NCI-H2196 treated with DMSO at 0.1 percent for 48 hours (cell line): ENCODE data around the gene ANAPC1.
"Not testable (repeated sequence)": the region's sequence is repeated elsewhere in the genome, so short reads cannot be mapped to it uniquely, and the experiment has no call there.

Experiments used
- DNase-seq: peaks from one replicate; lab custom pipeline; 2025; ENCODE audit not compliant: unreplicated experiment; lab: John Stamatoyannopoulos, UW

ANAPC1 gene, protein sequence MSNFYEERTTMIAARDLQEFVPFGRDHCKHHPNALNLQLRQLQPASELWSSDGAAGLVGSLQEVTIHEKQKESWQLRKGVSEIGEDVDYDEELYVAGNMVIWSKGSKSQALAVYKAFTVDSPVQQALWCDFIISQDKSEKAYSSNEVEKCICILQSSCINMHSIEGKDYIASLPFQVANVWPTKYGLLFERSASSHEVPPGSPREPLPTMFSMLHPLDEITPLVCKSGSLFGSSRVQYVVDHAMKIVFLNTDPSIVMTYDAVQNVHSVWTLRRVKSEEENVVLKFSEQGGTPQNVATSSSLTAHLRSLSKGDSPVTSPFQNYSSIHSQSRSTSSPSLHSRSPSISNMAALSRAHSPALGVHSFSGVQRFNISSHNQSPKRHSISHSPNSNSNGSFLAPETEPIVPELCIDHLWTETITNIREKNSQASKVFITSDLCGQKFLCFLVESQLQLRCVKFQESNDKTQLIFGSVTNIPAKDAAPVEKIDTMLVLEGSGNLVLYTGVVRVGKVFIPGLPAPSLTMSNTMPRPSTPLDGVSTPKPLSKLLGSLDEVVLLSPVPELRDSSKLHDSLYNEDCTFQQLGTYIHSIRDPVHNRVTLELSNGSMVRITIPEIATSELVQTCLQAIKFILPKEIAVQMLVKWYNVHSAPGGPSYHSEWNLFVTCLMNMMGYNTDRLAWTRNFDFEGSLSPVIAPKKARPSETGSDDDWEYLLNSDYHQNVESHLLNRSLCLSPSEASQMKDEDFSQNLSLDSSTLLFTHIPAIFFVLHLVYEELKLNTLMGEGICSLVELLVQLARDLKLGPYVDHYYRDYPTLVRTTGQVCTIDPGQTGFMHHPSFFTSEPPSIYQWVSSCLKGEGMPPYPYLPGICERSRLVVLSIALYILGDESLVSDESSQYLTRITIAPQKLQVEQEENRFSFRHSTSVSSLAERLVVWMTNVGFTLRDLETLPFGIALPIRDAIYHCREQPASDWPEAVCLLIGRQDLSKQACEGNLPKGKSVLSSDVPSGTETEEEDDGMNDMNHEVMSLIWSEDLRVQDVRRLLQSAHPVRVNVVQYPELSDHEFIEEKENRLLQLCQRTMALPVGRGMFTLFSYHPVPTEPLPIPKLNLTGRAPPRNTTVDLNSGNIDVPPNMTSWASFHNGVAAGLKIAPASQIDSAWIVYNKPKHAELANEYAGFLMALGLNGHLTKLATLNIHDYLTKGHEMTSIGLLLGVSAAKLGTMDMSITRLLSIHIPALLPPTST (N-terminal part only)

GRCh38 chr2:111883661-111884591 is at the start of gene ANAPC1:
ANAPC1 (minus strand) TSS chr2:111884193; CDS start chr2:111880825, 3,368 bp downstream.
- peak; percentile 70 for DNase-seq

- DNase-seq: no peak
Observed at GRCh38 chr2:111932841-111933291, 48.9 kb upstream of the ANAPC1 start.

- DNase-seq: no peak
Observed at GRCh38 chr2:111930875-111931274, 46.9 kb upstream of the ANAPC1 start.

DNA sequence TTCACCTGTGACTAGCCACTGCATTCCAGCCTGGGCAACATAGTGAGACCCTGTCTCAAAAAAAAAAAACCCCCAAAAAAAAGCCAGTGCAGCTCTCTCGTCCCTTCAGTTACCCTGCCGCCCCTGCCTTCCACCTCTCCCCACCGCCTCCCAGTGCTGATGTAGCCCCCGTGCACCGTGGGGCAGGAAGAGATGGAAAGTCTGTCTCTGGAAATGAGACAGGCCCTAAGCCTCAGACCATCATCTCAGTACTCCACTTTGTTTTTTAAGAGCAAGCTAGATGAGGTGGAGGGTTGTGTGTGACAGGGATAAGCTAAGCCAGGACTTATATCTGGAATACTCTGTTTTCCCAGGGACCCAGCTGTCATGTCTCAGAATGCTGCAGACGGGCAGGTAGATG is 46.4 kb upstream of the ANAPC1 start:
- no peak for DNase-seq

- DNase-seq: no peak
Observed at GRCh38 chr2:111927723-111928122, 43.7 kb upstream of the ANAPC1 start.

- DNase-seq: no peak
Observed at GRCh38 chr2:111924617-111925107, 40.7 kb upstream of the ANAPC1 start.

DNA sequence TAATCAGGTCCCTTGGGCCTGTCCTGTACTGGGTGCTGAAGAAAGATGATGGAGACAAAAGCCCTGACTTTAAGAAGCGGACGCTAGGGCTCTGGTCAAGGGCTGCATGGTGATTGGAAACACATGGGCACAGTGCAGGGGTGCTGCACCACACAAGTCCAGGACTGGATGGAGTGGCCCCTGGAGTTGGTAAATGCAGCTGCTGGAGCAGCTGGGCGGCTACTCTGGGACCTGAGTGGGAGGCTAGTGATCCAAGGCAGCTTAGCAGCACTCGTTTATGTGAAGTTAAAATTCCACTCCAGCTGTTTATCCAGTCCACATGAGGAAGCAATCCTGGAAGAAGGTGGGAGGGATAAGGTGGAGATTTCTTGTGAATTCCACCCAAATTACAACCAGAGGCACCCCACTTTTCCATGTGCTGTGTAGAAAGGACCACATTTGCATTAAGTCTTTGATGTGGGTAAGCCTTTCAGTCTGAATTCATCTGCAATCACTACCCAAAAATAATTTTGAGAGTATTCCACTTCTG is 39.3 kb upstream of the ANAPC1 start:
- DNase-seq: no peak

DNA sequence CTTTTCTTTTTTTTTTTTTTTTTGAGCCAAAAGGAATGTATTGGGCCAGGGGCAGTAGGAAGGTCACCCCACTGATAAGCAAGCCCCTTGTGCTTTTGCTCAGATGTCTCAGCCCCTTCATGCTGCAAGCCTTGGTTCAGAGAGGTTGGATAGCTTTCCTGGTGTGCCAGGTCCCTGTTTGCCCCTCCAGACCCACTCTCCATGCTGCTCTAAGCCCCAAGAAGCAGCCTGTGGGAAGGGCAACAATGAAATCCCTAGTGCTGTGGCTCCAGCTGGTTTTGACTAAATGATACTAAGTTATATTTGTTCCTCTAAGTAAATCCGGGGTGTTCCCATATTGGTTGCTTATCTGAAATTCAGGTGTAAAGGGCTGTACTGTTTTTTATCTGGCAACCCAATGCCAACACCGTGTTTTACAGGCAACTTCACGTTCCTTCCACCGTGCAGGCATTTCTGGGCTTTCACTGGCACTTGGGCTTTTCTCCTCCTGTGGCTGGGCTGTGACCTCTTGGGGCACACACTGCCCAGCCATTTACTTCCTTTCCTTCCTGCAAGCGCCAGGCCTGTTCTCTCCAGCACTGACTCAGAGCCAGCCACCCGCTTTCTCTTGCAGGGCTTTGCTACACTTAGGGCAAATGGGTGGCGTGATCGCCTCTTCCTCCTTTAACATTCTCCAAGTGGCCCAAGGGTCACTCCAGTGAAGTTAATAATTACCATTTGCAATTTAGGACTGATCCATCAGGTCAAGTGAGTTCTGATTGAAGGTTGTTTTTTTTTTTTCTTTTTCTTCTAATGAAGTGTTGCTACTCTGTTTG is 36.0 kb upstream of the ANAPC1 start:
- DNase-seq: no peak

GRCh38 chr2:111919365-111919764 is 35.4 kb upstream of the ANAPC1 start:
- no peak for DNase-seq

GRCh38 chr2:111918383-111918806 is 34.4 kb upstream of the ANAPC1 start:
- DNase-seq: no peak

GRCh38 chr2:111917106-111917505 is 33.1 kb upstream of the ANAPC1 start:
- no peak for DNase-seq

- DNase-seq: no peak
Observed at GRCh38 chr2:111912547-111912946, 28.6 kb upstream of the ANAPC1 start.

DNA sequence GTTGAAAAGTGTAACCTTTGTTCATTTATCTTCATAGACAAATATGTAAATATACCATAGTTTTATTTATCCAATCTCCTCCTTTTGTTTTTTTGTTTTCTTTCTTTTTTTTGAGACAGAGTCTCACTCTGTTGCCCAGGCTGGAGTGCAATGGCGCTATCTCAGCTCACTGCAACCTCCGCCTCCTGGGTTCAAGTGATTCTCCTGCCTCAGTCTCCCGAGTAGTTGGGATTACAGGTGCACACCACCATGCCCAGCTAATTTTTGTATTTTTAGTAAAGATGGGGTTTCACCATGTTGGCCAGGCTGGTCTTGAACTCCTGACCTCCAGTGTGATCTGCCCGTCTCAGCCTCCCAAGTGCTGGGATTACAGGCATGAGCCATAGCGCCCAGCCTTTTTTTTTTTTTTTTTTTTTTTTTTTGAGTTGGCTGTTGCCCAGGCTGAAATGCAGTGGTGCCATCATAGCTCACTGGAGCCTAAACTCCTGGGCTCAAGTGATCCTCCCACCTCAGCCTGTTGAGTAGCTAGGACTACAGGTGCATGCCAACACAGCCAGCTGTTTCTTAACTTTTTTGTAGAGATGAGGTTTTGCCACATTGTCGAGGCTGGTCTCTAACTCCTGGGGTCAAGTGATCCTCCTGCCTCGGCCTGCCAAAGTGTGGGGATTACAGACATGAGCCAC is 27.4 kb upstream of the ANAPC1 start:
- DNase-seq: not testable (repeated sequence)

- DNase-seq: no peak
Observed at GRCh38 chr2:111910609-111911277, 26.8 kb upstream of the ANAPC1 start.

- DNase-seq: not testable (repeated sequence)
Observed at GRCh38 chr2:111909997-111910396, 26.0 kb upstream of the ANAPC1 start.

- no peak for DNase-seq
Observed at GRCh38 chr2:111909079-111909478, 25.1 kb upstream of the ANAPC1 start.

DNA sequence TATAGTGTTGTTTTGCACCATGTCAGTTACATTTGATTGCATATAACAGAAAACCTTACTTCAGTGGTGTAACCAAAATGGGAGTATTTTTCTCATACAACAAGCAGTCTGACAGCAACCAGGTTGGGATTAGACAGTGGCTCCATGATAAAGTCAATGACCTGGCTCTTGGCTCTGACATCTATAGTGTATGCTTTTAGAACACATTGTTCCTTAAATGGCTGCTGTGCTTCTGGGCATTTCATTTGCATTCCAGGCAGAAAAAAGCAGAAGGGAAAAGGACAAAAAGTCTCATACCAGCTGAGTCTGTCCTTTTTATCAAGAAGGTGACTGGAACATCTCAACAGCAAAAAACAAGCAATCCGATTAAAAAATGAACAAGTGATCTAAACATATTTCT is 24.6 kb upstream of the ANAPC1 start:
- no peak for DNase-seq
